Neural crest cell (in vitro differentiated cells): ENCODE measurements around the gene RXRB. TPM values are rescaled to one million over a fixed set of nuclear protein-coding genes. Genes with fewer than 3 reads are reported as not detected.
"Not testable (repeated sequence)": the region's sequence is repeated elsewhere in the genome, so short reads cannot be mapped to it uniquely, and the experiment has no call there.

Experiments used
- DNase-seq: peaks from one replicate; pipeline ENCODE4 v3.0.0; 2021; ENCODE audit warnings: low read depth, mixed read lengths, low spot score
- H3K27ac Mint-ChIP-seq: one replicate; pipeline ENCODE4 v1.8.0; 2021; ENCODE audit warnings: mild to moderate bottlenecking, mixed read lengths; ENCODE audit not compliant: unreplicated experiment
- H3K27me3 Mint-ChIP-seq: 2 replicates; pipeline ENCODE4 v1.8.0; 2021; ENCODE audit warnings: low read depth, mild to moderate bottlenecking, mixed read lengths
- H3K36me3 Mint-ChIP-seq: 2 replicates; pipeline ENCODE4 v1.8.0; 2021; ENCODE audit warnings: low read depth, mild to moderate bottlenecking, mixed read lengths
- H3K4me1 Mint-ChIP-seq: 2 replicates; pipeline ENCODE4 v1.8.0; 2021; ENCODE audit warnings: mixed read lengths
- H3K4me3 Mint-ChIP-seq: one replicate; pipeline ENCODE4 v1.8.0; 2021; ENCODE audit warnings: mild to moderate bottlenecking, mixed read lengths
- H3K9me3 Mint-ChIP-seq: 2 replicates; pipeline ENCODE4 v1.8.0; 2021; ENCODE audit warnings: mixed read lengths
- CTCF ChIP-seq: fragments of 200-600 bp; sonication (generic); conservative IDR thresholded peaks from 2 replicates; pipeline ENCODE4 v1.5.0; 2021; ENCODE audit warnings: antibody characterized with exemption, mild to moderate bottlenecking
- total RNA-seq: library from RNA; stranded (reverse); gene quantifications from 2 replicates; pipeline ENCODE4 v1.2.1, GENCODE V29; 2021

Gene RXRB
- total RNA-seq, 1 donor from 2014 or later, result 33.1 TPM

GRCh38 chr6:33236328-33236727 is 35.9 kb upstream of the RXRB start:
- no peak for DNase-seq
- Mint-ChIP-seq H3K27me3 (peaks cover 62% of the 10 kb centered on the region), H3K4me3 (no peak overlapping the region), H3K9me3 (no peaks in the 10 kb centered on the region), H3K36me3 (no peaks in the 10 kb centered on the region), H3K27ac (no peak overlapping the region), H3K4me1 (peaks cover 8% of the 10 kb centered on the region)
- no peak for TF ChIP-seq CTCF

- H3K36me3 Mint-ChIP-seq, result no peaks in the 10 kb centered on the region
- peaks cover 8% of the 10 kb centered on the region for H3K4me1 Mint-ChIP-seq
- no peaks in the 10 kb centered on the region for H3K9me3 Mint-ChIP-seq
- H3K27ac Mint-ChIP-seq, result no peak overlapping the region
- peaks cover 59% of the 10 kb centered on the region for H3K27me3 Mint-ChIP-seq
- H3K4me3 Mint-ChIP-seq, result no peak overlapping the region
- DNase-seq, result no peak
- TF ChIP-seq CTCF, result no peak
These were observed 34.8 kb upstream of the RXRB start for GRCh38 chr6:33235221-33235634.

- DNase-seq, H3K4me3 Mint-ChIP-seq, H3K36me3 Mint-ChIP-seq, H3K27ac Mint-ChIP-seq, H3K9me3 Mint-ChIP-seq, H3K4me1 Mint-ChIP-seq: not testable (repeated sequence)
- peaks cover 64% of the 10 kb centered on the region for H3K27me3 Mint-ChIP-seq
These were observed 26.1 kb upstream of the RXRB start for GRCh38 chr6:33226503-33227120.

- H3K4me3 Mint-ChIP-seq, result peak overlapping the region; percentile 40
- TF ChIP-seq CTCF, result no peak
- DNase-seq, result no peak
These were observed 17.2 kb upstream of the RXRB start for GRCh38 chr6:33217681-33218080.

GRCh38 chr6:33217246-33217645 is 16.8 kb upstream of the RXRB start:
- Mint-ChIP-seq H3K36me3 (peaks cover under 1% of the 10 kb centered on the region), H3K27ac (no peak overlapping the region), H3K27me3 (peaks cover 49% of the 10 kb centered on the region), H3K9me3 (no peaks in the 10 kb centered on the region), H3K4me3 (no peak overlapping the region), H3K4me1 (peaks cover 14% of the 10 kb centered on the region)
- DNase-seq, result no peak
- TF ChIP-seq CTCF, result no peak

More at GRCh38 chr6:33217681-33218080, 17.2 kb upstream of the RXRB start:
- no peaks in the 10 kb centered on the region for H3K9me3 Mint-ChIP-seq
- no peaks in the 10 kb centered on the region for H3K36me3 Mint-ChIP-seq
- H3K4me1 Mint-ChIP-seq, result peaks cover 9% of the 10 kb centered on the region
- no peak overlapping the region for H3K27ac Mint-ChIP-seq
- H3K27me3 Mint-ChIP-seq, result peaks cover 50% of the 10 kb centered on the region

GRCh38 chr6:33216117-33216649 is 15.7 kb upstream of the RXRB start:
- no peak for DNase-seq
- H3K4me3 Mint-ChIP-seq, result peak overlapping the region; percentile 92
- peaks cover 18% of the 10 kb centered on the region for H3K4me1 Mint-ChIP-seq
- H3K27me3 Mint-ChIP-seq, result peaks cover 44% of the 10 kb centered on the region
- no peak overlapping the region for H3K27ac Mint-ChIP-seq
- H3K9me3 Mint-ChIP-seq, result no peaks in the 10 kb centered on the region
- peaks cover 3% of the 10 kb centered on the region for H3K36me3 Mint-ChIP-seq
- no peak for TF ChIP-seq CTCF
